ENCODE measurements around the gene AOC1. TPM values are rescaled to one million over a fixed set of nuclear protein-coding genes. Genes with fewer than 3 reads are reported as not detected.

Gene AOC1, protein sequence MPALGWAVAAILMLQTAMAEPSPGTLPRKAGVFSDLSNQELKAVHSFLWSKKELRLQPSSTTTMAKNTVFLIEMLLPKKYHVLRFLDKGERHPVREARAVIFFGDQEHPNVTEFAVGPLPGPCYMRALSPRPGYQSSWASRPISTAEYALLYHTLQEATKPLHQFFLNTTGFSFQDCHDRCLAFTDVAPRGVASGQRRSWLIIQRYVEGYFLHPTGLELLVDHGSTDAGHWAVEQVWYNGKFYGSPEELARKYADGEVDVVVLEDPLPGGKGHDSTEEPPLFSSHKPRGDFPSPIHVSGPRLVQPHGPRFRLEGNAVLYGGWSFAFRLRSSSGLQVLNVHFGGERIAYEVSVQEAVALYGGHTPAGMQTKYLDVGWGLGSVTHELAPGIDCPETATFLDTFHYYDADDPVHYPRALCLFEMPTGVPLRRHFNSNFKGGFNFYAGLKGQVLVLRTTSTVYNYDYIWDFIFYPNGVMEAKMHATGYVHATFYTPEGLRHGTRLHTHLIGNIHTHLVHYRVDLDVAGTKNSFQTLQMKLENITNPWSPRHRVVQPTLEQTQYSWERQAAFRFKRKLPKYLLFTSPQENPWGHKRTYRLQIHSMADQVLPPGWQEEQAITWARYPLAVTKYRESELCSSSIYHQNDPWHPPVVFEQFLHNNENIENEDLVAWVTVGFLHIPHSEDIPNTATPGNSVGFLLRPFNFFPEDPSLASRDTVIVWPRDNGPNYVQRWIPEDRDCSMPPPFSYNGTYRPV
- not detected in 2 replicates for total RNA-seq

GRCh38 chr7:150852371-150852905, at the start of gene AOC1:
AOC1 (plus strand) TSS chr7:150852517; CDS start chr7:150856471, 3,954 bp downstream.

Other genes with a start within 250 kb of the AOC1 start
- gene GIMAP6, start 220.1 kb upstream of the AOC1 start, total RNA-seq = 248 and 292 TPM in 2 replicates
- 33.9 and 42.9 TPM in 2 replicates for gene GIMAP2, start 166.8 kb upstream of the AOC1 start, total RNA-seq
- gene GIMAP1, start 135.9 kb upstream of the AOC1 start, total RNA-seq = 21.1 and 28.8 TPM in 2 replicates
- 420 and 509 TPM in 2 replicates for gene GIMAP5, start 115.1 kb upstream of the AOC1 start, total RNA-seq
- not detected in 2 replicates for gene TMEM176B, start 52.2 kb upstream of the AOC1 start, total RNA-seq
- not detected in 2 replicates for gene TMEM176A, start 51.7 kb upstream of the AOC1 start, total RNA-seq
- gene KCNH2, start 125.8 kb downstream of the AOC1 start, total RNA-seq = not detected in 2 replicates
- 29.3 and 29.9 TPM in 2 replicates for gene NOS3, start 138.5 kb downstream of the AOC1 start, total RNA-seq
- under 0.01 TPM in 2 replicates for gene ATG9B, start 172.0 kb downstream of the AOC1 start, total RNA-seq
- gene ABCB8, start 175.9 kb downstream of the AOC1 start, total RNA-seq = 10.1 and 10.3 TPM in 2 replicates
- 0.09 and 0.11 TPM in 2 replicates for gene ASIC3, start 196.0 kb downstream of the AOC1 start, total RNA-seq
- gene CDK5, start 205.4 kb downstream of the AOC1 start, total RNA-seq = 16.8 and 16.9 TPM in 2 replicates
- 42.8 and 64.4 TPM in 2 replicates for gene SLC4A2, start 207.1 kb downstream of the AOC1 start, total RNA-seq
- gene FASTK, start 228.3 kb downstream of the AOC1 start, total RNA-seq = 35.8 and 39.0 TPM in 2 replicates
- 11.4 and 17.0 TPM in 2 replicates for gene TMUB1, start 231.0 kb downstream of the AOC1 start, total RNA-seq
- 44.4 and 62.0 TPM in 2 replicates for gene AGAP3, start 234.0 kb downstream of the AOC1 start, total RNA-seq

All from dermis lymphatic vessel endothelial cell (primary cell).